ENCODE results near the gene MYRIP.

DNA sequence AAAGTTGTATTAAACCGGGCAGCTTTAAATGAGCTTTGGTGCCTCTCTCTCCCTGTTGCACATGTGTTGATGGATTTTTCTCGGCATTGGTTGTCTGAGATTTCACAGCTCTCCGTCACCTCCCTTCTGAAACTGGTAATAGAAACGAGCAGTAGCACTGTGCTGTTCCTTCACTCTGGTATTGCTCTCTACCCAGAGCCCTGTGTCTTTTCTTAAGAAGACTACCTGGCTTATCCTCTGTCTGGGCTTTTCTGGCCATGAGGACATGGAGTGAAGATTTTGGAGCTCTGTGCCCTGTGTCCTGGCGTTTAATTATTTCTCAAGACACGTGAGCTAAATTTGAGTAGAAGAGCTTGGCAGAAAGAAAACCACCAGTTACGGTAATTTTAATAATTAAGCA is 290.5 kb downstream of the MYRIP start:
- TF ChIP-seq, protein P1, sequence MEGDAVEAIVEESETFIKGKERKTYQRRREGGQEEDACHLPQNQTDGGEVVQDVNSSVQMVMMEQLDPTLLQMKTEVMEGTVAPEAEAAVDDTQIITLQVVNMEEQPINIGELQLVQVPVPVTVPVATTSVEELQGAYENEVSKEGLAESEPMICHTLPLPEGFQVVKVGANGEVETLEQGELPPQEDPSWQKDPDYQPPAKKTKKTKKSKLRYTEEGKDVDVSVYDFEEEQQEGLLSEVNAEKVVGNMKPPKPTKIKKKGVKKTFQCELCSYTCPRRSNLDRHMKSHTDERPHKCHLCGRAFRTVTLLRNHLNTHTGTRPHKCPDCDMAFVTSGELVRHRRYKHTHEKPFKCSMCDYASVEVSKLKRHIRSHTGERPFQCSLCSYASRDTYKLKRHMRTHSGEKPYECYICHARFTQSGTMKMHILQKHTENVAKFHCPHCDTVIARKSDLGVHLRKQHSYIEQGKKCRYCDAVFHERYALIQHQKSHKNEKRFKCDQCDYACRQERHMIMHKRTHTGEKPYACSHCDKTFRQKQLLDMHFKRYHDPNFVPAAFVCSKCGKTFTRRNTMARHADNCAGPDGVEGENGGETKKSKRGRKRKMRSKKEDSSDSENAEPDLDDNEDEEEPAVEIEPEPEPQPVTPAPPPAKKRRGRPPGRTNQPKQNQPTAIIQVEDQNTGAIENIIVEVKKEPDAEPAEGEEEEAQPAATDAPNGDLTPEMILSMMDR (IDR thresholded peaks at IDR 0.05), result no peak
- no peak for TF ChIP-seq POLR2A (IDR thresholded peaks at IDR 0.05)

Measured in thyroid gland (tissue), 4 donors.